ENCODE results near the gene SAG. TPM values are rescaled to one million over a fixed set of nuclear protein-coding genes. Genes with fewer than 3 reads are reported as not detected.

Gene SAG
- polyA plus RNA-seq, 1 donor from 2014 or later: not detected

DNA sequence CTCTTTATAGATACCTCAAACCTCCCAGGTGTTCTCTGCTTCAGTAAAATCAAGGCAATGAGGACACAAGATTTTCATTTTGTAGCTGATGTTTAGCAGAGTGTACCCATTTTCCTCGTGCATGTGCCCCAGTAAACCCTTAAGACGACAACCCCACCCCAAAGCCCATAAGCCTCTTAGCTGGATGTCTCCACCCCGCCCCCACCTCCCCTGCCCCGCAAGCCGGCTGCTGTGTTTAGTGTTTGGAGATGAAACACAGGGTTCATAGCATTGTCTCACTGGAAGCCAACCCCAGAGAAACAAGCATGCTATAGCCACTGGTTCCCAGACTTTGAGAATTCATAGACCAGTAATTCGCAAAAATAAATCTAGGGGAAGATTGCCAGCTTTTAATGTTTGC, 5.8 kb upstream of the SAG start:
- H3K36me3 Mint-ChIP-seq: no peaks in the 10 kb centered on the region
- peaks cover 0 to 8% (median 3%) of the 10 kb centered on the region in 3 donors for H3K4me1 Mint-ChIP-seq
- no peaks in the 10 kb centered on the region for H3K27me3 Mint-ChIP-seq
- H3K9me3 Mint-ChIP-seq: no peaks in the 10 kb centered on the region
- H3K27ac Mint-ChIP-seq: no peak overlapping the region
- H3K4me3 Mint-ChIP-seq: no peak overlapping the region

DNA sequence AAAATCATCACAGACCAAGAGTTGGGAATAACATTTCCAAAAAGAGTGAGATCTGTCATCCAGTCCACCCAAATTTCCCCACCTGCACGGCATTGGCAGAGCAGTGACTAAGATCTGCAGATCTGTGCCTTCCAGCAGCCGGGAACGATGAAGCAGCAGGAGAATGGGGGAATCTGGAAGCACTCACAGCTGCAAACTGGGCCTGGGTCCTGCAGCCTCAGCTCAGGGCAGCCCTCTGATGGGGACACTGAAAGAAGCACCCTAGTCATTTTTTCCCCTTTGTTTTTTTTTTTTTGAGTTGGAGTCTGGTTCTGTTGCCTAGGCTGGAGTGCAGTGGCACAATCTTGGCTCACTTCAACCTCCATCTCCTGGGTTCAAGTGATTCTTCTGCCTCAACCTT, 4.4 kb upstream of the SAG start:
- H3K4me3 Mint-ChIP-seq: no peak overlapping the region
- no peaks in the 10 kb centered on the region for H3K36me3 Mint-ChIP-seq
- no peak overlapping the region for H3K27ac Mint-ChIP-seq
- H3K27me3 Mint-ChIP-seq: no peaks in the 10 kb centered on the region
- no peaks in the 10 kb centered on the region for H3K9me3 Mint-ChIP-seq
- peaks cover 0 to 3% (median 3%) of the 10 kb centered on the region in 3 donors for H3K4me1 Mint-ChIP-seq

DNA sequence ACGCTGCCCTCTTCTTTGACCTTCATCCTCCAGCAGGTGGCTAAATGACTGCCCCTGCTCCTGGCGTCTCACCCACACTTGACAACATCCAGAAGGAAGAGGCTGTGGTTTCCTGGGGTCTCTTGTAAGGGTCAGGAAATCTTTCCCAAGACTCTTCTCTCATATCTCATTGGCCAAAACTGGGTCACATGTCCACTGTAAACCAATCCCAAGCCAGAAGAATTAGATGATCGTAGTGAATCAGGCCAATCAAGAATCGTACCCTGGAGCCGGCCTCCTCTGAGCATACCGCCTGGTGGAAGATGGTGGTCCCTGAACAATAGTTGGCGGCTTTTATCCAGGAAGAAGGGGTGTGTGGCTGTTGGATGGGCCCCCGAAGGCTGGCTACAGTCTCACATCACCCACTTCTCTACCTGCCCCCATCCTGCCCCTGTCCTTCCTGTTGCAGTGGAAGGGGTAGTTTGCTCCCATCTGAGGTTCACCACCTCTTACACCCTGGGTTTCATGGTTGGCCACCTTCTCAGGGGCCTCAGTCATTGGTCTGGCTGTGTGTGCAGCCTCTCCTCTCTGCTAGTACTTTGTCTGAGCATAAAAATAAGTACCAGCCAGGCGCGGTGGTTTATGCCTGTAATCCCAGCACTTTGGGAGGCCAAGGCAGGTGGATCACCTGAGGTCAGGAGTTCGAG, 3.8 kb downstream of the SAG start:
- H3K9me3 Mint-ChIP-seq: no peaks in the 10 kb centered on the region
- peak overlapping the region in 1 of 3 donors; percentile 87 for H3K27ac Mint-ChIP-seq
- no peak overlapping the region for H3K4me3 Mint-ChIP-seq
- H3K27me3 Mint-ChIP-seq: peaks cover 7% of the 10 kb centered on the region
- H3K4me1 Mint-ChIP-seq: peaks cover 6 to 13% (median 10%) of the 10 kb centered on the region in 3 donors
- no peaks in the 10 kb centered on the region for H3K36me3 Mint-ChIP-seq

DNA sequence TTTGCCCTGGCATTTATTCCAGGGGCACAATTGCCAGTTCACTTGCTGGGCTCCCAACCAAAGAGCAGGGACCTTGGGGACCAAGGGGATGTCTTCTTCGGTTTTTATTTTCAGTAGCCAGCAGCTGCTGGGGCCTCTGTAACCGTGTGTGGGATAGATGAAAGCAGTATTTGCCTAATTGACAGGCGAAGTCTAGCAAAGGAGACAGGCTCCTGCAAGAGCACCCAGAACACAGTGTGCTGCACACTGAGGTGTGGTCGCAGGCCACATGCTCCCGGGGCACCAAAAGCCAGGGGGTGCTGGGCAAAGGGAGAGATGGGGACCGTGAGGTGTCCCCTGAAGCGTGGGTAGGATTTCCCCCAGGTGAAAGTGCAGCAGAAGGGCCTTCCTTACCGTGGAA, 5.3 kb downstream of the SAG start:
- no peak overlapping the region for H3K27ac Mint-ChIP-seq
- peak overlapping the region in 2 of 4 donors; percentile 23 to 84 for H3K4me3 Mint-ChIP-seq
- H3K36me3 Mint-ChIP-seq: no peaks in the 10 kb centered on the region
- no peaks in the 10 kb centered on the region for H3K9me3 Mint-ChIP-seq
- H3K27me3 Mint-ChIP-seq: peaks cover 7% of the 10 kb centered on the region
- peaks cover 6 to 17% (median 10%) of the 10 kb centered on the region in 3 donors for H3K4me1 Mint-ChIP-seq

DNA sequence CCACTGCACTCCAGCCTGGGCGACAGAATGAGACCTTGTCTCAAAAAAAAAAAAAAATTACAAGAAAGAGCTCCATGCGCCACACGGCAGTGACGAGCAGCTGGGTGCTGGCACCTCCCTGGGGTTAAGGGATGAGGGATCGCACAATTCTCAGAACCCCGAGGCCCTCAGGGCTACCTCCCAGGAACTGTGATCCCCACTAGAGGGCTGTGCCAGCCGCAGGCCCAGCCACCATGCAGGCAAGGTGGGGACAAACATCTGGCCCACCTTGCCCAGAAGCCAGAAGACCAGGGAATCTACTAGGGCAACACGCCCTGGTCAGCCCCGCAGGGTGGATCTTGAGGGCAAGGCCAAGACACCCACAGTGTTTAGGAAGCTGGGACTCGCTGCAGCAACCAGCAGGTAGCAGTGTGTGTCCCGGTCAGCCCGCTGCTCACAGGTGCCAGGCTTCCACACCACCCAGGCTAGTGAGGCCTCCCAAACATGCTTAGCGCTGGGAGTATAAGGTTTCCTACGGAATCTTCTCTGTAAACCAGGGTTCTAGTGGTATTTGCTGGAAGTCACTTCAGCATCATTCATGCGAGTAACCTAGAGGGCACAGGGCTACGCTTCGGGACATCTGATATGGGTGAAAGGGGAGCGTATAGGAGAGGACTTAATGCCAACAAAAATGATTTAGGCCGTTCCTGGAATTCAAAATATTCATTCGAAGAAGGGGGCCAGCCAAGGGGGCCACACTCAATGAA, 6.7 kb downstream of the SAG start:
- Mint-ChIP-seq H3K4me1 (peaks cover 6 to 17% (median 10%) of the 10 kb centered on the region in 3 donors), H3K36me3 (no peaks in the 10 kb centered on the region), H3K9me3 (no peaks in the 10 kb centered on the region), H3K27ac (peak overlapping the region in 1 of 3 donors; percentile 23), H3K27me3 (peaks cover 7% of the 10 kb centered on the region), H3K4me3 (no peak overlapping the region)

DNA sequence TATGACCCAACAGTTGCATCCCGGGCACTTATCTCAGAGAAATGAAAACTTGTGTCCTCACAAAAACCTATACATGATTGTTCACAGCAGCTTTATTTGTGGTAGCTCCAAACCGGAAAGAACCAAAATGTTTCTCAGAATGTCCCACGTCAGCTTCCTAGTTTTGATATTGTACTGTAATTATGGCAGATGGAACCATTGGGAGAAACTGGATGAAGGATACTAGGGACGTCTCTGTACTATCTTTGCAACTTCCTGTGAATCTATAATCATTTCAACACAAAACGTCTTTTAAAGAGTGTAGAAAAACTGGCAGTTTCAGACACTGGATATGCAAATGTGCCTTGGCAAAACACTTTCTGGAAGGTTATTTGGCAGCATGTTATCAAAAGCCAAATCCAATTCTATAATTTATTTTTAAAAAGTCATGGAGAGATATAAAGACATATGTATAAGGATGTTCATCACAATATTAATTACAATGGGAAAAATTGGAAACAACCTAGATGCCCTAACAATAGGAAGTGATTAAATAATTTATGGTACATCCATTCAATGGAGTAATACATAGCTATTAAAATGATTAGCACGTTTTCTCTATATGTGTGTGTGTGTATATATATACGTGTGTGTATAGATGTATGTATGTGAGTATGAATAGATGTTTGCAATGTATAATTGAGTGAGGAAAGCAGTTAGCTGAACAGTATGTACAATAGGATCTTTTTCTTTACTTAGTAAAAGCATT, 9.8 kb downstream of the SAG start:
- Mint-ChIP-seq H3K4me3 (no peak overlapping the region), H3K27me3 (peaks cover 3% of the 10 kb centered on the region), H3K4me1 (peaks cover 12 to 14% (median 13%) of the 10 kb centered on the region in 3 donors), H3K36me3 (no peaks in the 10 kb centered on the region), H3K27ac (no peak overlapping the region), H3K9me3 (no peaks in the 10 kb centered on the region)

DNA sequence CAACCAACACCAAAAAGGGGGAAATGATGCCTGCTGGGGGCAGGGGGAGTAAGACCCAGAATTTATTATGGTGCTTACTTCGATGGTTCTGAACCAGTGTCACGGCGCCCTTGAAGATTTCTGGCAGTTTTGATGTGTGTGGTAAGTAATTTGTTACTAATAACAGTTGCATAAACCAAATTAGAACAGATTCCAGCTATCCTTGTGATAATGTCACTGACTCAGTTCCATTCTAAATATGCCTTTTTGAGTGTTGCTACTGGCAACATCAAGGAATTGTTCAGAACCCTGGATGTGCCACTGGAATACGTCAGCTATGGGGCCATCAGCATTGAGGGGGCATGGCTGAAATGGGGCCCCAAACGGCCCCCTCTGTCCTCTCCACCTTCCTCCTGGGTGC, 11.6 kb downstream of the SAG start:
- no peaks in the 10 kb centered on the region for H3K36me3 Mint-ChIP-seq

DNA sequence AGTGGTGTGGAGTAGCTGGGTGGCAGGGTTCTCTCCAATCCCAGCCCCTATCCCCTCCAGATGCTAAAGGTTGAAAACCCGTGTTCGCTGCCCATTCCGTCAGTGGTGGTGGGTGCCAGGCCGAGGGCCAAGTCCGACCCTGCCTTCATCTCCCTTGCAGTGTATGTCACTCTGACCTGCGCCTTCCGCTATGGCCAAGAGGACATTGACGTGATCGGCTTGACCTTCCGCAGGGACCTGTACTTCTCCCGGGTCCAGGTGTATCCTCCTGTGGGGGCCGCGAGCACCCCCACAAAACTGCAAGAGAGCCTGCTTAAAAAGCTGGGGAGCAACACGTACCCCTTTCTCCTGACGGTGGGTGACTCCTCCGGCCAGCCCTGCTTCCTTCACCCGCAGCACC, 12.9 kb downstream of the SAG start:
- Mint-ChIP-seq H3K9me3 (no peaks in the 10 kb centered on the region), H3K27me3 (no peaks in the 10 kb centered on the region), H3K27ac (no peak overlapping the region), H3K4me1 (peaks cover 11 to 27% (median 25%) of the 10 kb centered on the region in 3 donors), H3K4me3 (no peak overlapping the region), H3K36me3 (peaks cover 2% of the 10 kb centered on the region)

More for the DNA sequence above, 11.6 kb downstream of the SAG start:
- Mint-ChIP-seq H3K4me1 (peaks cover 11 to 23% (median 21%) of the 10 kb centered on the region in 3 donors), H3K27ac (no peak overlapping the region), H3K4me3 (no peak overlapping the region), H3K27me3 (no peaks in the 10 kb centered on the region), H3K9me3 (no peaks in the 10 kb centered on the region)

DNA sequence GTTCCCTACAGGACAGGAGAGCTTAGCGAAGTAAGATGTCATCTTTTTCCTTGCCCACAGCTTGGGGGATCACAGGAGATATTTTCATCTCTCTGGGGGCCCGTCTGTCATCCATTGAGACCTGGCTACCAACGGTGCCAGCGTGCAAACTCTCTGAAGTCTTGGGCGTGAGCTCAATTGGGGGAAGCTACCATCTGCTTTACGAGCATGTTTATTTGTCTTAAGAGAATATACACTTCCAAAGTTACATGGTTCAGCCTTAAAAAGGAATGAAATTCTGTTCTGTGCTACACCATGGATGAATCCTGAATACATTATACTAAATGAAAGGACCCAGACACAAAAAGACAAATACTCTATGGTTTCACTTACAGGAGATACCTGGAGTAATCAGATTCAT, 13.6 kb downstream of the SAG start:
- no peaks in the 10 kb centered on the region for H3K27me3 Mint-ChIP-seq
- peak overlapping the region in 1 of 4 donors; percentile 0 for H3K4me3 Mint-ChIP-seq
- no peaks in the 10 kb centered on the region for H3K9me3 Mint-ChIP-seq
- H3K4me1 Mint-ChIP-seq: peaks cover 11 to 27% (median 25%) of the 10 kb centered on the region in 3 donors
- peaks cover 2% of the 10 kb centered on the region for H3K36me3 Mint-ChIP-seq
- H3K27ac Mint-ChIP-seq: peak overlapping the region in 1 of 3 donors; percentile 67

DNA sequence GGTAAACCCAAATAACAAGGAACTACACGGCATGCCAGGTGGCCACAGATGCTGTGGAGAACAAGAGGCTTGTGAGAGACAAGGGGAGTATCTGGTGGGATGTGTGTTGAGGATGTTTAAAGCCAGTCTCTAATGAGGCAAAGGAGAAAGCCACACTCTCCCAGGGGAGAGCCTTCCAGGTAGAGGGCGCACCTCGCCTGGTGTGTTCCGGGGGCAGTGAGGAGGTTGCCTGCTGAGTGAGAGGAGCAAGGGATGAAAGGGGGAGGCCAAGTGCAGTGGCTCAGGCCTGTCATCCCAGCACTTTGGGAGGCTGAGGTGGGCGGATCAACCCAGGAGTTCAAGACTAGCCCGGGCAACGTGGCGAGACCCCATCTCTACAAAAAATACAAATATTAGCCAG, 16.2 kb downstream of the SAG start:
- H3K4me3 Mint-ChIP-seq: no peak overlapping the region
- H3K27me3 Mint-ChIP-seq: no peaks in the 10 kb centered on the region
- H3K27ac Mint-ChIP-seq: peak overlapping the region in 1 of 3 donors; percentile 41
- H3K9me3 Mint-ChIP-seq: no peaks in the 10 kb centered on the region
- H3K36me3 Mint-ChIP-seq: peaks cover 2% of the 10 kb centered on the region
- H3K4me1 Mint-ChIP-seq: peaks cover 16 to 25% (median 21%) of the 10 kb centered on the region in 3 donors

DNA sequence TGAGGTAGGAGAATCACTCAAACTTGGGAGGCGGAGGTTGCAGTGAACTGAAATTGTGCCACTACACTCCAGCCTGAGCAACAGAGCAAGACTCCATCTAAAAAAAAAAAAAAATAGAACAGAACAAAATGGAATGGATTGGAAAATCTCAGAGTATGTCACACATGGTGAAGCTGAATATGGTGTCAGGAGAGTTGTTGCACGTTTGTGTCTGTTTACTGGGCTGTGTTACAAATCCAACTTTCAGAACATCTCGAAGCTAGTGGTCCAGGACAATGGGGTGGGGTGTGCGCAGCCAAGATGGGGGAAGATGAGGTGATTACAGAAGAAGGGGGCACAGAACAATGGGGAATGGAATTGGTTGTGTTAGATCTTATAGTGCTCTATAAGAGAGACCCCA, 17.6 kb downstream of the SAG start:
- H3K36me3 Mint-ChIP-seq: peaks cover 2% of the 10 kb centered on the region
- peaks cover 16 to 32% (median 25%) of the 10 kb centered on the region in 3 donors for H3K4me1 Mint-ChIP-seq
- H3K27me3 Mint-ChIP-seq: no peaks in the 10 kb centered on the region
- no peaks in the 10 kb centered on the region for H3K9me3 Mint-ChIP-seq
- peak overlapping the region in 1 of 4 donors; percentile 10 for H3K4me3 Mint-ChIP-seq
- peak overlapping the region in 1 of 3 donors; percentile 65 for H3K27ac Mint-ChIP-seq

DNA sequence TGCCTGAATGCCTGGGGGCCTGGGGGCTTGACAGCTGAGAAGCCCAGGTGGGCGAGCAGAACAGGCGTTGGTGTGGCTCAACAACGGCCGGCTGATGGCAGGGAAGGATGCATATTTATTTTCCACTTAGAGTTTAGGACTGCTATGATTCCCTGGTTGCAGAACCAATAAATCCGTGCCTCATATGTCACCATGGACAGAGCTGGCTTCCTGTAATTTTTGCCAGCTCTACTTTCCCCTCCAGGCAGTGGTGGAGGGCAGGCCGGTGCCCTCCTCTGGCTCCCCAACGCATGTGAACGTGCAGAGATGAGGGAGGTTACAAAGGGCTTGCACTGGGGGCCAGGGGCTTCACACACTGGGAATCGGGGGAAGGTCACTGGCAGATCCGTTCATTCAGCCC, 18.2 kb downstream of the SAG start:
- H3K36me3 Mint-ChIP-seq: peaks cover 2% of the 10 kb centered on the region
- no peaks in the 10 kb centered on the region for H3K9me3 Mint-ChIP-seq
- H3K4me3 Mint-ChIP-seq: no peak overlapping the region
- H3K4me1 Mint-ChIP-seq: peaks cover 17 to 33% (median 25%) of the 10 kb centered on the region in 3 donors
- H3K27me3 Mint-ChIP-seq: no peaks in the 10 kb centered on the region
- H3K27ac Mint-ChIP-seq: peak overlapping the region in 1 of 3 donors; percentile 65

DNA sequence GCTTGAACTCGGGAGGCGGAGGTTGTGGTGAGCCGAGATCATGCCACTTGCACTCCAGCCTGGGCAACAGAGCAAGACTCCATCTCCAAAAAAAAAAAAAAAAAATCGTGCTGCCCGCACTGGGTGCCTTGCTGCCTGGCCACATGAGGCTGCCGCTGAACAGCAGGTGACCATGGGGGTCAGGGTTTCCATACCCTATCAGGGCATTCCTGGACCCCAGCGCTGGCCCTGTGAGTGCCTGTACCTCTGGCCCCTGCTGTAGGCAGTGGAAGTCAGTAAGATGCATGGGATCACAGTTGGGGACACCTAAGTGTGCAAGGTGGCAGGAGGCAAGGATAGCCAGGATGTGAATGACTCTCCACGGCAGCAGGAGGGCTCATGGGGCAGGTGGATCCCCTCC, 18.9 kb downstream of the SAG start:
- no peak overlapping the region for H3K4me3 Mint-ChIP-seq
- H3K4me1 Mint-ChIP-seq: peaks cover 21 to 37% (median 24%) of the 10 kb centered on the region in 3 donors
- no peaks in the 10 kb centered on the region for H3K9me3 Mint-ChIP-seq
- H3K27me3 Mint-ChIP-seq: no peaks in the 10 kb centered on the region
- no peak overlapping the region for H3K27ac Mint-ChIP-seq
- H3K36me3 Mint-ChIP-seq: peaks cover 2% of the 10 kb centered on the region

DNA sequence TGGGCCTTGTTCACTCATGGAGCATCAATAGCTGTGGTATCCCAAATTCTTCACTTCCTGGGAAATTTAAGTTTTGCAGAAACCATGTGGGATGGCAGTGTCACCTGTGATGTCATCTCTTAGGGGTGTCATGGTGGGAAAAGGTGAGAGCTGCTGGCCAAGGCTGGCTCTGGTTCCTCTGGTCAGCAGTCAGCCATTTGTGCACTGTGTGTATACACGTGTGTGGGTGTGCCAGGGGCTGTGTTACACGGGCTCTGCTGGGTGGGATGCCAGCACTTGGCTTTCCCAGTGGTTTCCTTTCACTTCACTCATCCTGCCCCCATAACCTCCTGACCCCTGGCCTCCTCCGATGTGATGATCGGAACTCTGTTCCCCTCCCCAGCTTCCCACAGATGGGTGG, 21.3 kb downstream of the SAG start:
- peaks cover 23 to 43% (median 24%) of the 10 kb centered on the region in 3 donors for H3K4me1 Mint-ChIP-seq
- peak overlapping the region in 1 of 3 donors; percentile 40 for H3K27ac Mint-ChIP-seq
- no peaks in the 10 kb centered on the region for H3K9me3 Mint-ChIP-seq
- H3K36me3 Mint-ChIP-seq: peaks cover 2% of the 10 kb centered on the region
- no peak overlapping the region for H3K4me3 Mint-ChIP-seq
- H3K27me3 Mint-ChIP-seq: no peaks in the 10 kb centered on the region
